Measurements from ENCODE around the gene SORBS2.

DNA sequence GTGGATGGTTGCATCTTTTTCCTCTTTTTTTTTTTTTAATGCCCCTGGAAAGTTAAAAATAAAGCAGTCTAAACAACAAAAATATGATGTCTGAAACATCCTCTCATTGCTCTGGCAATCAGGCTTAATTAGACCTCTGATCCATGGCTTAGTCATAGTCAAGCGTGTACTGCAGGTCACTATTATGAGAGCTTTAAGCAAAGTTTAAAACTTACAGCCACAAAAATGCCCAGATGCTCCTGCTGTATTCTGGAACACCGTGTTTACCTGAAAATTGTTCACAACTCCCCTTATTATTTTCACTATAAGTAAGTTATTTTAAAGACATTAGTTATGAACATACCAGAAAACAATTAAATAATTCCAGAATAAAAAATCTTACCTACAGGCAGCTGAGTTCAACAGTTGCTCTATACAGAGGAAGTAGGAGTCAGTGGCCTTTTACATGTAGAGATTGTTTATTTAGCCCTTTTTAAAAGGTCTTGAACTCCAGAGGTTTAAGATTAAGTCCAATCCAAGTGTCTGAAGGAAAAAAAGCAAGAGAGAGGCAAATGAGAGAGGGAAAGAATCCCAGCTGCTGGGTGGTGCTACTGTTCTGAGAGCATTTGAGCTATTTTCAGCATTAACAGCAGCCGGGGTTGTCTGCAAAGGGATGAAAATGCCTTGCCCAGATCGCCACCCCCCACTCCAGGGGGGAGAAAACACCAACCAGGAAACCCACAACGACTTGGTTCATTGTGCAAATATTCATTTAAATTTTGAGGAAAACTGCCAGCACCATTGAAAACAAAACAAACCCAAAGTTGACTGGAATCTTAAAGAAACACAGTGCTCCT lies 36.9 kb downstream of the SORBS2 start:
- TF ChIP-seq EZH2 (IDR thresholded peaks at IDR 0.05; ENCODE audit: insufficient read depth, poor library complexity, severe bottlenecking) (no peak), EZH2phosphoT487 (IDR thresholded peaks at IDR 0.05; ENCODE audit: insufficient read depth, low read depth) (no peak)

All from GM23248 (cell line).